OCI-M1 (cell line): ENCODE measurements around the gene TAGLN.
"Not testable (repeated sequence)": the region's sequence is repeated elsewhere in the genome, so short reads cannot be mapped to it uniquely, and the experiment has no call there.

Source experiments
- DNase-seq: peaks from one replicate; lab custom pipeline; 2025; lab: John Stamatoyannopoulos, UW

TAGLN gene

DNA sequence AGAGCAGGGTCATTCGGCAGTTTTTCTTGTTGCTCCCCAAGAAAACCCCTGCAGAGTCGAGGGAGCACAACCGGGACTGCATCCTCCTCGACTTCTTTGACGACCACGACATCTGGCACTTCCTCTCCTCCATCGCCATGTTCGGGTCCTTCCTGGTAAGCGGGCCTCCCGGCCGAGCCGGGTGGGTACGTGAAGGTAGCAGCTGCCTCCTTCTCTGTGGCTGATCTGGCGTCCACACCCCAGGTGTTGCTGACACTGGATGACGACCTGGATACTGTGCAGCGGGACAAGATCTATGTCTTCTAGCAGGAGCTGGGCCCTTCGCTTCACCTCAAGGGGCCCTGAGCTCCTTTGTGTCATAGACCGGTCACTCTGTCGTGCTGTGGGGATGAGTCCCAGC is 3.4 kb upstream of the TAGLN start:
- DNase-seq = no peak

DNA sequence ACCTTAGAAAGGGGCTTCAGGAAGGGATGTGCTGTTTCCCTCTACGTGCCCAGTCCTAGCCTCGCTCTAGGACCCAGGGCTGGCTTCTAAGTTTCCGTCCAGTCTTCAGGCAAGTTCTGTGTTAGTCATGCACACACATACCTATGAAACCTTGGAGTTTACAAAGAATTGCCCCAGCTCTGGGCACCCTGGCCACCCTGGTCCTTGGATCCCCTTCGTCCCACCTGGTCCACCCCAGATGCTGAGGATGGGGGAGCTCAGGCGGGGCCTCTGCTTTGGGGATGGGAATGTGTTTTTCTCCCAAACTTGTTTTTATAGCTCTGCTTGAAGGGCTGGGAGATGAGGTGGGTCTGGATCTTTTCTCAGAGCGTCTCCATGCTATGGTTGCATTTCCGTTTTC is 2.2 kb upstream of the TAGLN start:
- no peak for DNase-seq

DNA sequence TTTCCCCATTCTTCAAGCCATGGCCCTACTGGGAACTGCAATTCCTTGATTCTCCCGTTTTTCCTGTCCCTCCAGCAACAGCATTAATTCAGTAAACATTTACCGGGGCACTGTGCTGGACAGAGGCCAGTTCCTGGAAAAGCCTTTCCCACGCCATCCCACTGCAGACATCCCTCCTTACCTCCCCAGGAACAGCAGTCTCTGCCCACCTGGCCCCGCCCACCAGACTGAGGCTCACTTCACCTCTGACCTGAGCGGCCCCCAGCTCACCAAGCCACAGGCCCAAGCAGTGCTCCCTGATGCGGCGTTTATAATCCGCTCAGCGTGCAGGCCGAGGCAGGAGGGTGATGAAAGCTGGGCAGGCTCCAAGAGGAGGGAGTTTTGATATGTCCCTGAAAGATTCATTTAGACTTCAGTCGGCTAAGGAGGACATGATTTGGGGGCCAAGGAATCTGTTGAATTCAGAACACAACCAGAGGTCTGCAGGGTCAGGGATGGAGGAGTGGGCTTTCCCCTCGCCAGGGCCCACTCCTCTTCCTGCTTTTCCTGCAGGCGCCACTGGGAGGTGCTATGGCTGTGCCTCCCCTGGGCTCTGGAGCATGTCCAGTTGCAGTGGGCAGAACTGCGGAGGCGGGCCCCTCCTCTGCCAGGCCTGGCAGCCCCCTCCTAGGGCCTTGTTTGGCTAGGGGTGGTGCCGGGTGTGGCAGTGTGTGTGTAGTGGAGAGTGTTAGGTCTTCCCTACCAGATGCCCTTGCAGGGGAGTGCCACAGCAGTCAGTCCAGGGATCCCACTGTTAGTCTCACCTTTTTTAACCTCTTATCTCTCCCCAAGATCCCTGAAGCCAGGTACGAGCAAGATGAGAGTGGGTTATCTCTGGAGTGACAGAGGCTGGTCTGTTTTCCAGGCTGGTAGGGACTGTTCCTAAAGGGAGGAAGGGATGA is 1.4 kb upstream of the TAGLN start:
- peak; percentile 44 for DNase-seq

DNA sequence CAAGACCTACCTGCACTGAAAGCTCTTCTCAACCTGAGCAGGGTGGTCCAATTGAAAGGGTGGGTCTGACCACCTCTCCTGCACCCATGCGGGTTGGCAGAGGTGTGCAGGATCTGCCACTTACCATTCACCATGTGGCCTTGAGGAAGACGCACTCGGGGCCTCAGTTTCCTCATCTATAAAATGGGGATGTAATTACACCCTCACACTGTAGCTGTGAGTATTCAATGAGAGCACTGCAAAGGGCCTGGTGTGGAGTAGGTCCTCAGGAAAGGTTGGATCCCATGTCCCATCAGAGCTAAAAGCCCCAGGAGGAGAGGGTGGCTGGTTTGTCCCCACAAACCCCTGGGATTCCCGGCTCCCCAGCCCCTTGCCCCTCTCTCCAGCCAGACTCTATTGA is 557 bp upstream of the TAGLN start:
- DNase-seq = no peak

DNA sequence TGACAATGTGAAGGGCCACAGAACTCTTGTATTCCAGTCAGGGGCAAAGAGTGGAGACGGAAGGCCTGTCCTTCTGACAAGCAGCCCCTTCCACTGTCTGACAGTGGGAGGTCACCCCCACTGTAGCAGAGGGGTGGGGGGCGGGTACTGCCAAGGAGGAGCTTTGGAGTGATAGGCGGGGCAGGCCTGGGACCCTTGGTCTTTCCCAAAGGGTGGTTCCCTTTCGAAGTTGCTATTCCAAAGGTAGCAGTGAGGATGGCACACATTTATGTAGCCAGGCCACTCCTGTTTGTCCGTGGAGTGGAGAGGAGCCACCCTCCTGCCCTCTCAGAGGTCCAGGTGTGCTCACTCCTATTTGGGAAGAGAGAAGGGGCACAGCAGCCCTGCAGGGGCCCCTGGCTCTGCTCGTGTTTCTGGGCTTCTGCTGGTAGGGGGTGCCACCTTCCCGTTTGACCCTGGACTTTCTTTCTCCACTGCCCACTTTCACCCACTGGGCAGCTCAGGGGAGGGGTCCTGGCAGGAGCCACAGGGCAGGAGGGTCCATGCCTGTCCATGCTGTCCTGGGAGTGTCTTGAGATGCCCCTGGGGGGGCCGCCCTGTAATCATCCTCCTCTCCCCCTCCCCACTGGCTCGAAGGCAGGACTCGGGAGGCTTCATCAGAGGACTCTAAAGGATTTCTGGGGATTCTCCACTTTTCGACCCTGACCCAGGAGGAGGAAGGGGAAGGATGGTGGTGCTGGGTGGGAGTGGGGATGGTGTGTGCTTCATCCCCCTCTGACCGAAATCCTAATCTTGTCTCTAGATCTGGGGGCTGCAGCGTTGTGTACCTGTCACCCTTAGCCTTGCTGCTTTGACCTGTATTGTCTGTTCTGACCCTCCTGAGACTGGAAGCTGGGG is 994 bp downstream of the TAGLN start:
- DNase-seq = no peak

DNA sequence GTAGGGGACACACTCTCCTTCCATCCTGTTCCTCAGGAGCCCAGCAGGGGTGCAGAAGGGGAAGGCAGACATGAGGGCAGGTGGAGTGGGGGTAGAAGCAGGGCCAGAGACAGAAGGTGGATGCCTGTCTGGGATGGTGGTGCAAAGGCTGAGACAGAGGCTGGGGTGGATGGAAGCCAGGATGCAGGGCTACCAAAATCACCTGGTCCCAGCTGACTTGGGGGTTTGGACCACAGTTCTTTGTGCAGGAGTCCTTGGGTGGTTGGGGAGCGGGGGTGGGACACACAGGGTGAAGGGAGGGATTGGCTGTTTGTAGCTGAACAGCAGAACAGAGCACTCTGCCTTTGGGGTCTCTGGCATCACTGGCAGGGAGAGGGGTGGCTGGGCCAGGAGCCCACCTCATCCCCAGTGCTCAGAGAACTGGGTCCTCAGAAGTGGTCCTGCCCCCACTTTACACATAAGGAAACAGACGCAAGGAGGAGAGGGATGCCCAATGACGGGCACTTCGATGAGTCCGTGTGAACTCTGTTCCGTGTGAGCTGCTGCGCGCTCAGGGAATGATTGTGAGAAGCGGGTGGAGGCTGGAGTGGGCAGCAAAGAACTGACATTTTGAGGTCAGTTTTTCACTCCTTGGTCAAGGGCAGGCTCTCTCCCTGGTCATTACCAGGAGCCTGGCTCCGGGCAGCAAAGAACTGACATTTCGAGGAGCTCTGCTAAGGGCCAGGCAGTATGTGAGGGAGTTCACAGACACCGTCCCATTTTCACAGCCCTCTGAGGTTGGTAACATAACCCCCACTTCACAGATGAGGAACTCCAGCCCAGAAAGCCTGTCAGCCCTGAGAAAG is 1.9 kb downstream of the TAGLN start:
- no peak for DNase-seq

DNA sequence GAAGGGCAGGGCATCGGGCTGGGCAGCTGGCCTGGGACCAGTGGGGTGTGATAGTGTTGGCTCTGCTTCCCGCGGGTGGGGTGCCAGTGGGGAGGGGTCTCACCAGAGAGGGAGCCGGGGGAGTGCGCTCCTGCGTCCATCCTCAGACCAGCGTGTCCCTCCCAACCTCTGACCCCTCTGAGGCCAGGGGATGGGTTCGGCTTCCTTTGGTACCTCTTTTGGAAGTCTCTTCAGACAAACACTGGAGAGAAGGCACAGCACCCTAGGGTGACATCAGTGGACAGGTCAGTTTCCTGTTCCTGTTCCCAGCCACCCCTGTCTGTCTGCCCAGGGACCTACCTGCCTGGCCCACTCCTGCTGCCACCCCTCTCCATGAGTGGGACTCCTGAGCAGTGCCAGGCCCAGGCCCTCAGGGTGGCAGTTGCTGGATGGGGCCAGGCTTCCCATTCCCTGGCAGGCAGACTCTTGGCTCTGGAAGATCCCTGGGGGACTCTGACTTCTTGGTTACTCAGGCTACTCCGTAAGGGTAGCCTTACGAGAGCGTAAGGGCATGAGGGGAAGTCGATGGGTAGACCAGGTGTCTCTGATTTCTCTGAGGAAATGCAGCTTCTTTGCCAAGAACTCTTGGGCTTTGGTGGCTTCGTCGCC is 2.6 kb downstream of the TAGLN start:
- DNase-seq = no peak

DNA sequence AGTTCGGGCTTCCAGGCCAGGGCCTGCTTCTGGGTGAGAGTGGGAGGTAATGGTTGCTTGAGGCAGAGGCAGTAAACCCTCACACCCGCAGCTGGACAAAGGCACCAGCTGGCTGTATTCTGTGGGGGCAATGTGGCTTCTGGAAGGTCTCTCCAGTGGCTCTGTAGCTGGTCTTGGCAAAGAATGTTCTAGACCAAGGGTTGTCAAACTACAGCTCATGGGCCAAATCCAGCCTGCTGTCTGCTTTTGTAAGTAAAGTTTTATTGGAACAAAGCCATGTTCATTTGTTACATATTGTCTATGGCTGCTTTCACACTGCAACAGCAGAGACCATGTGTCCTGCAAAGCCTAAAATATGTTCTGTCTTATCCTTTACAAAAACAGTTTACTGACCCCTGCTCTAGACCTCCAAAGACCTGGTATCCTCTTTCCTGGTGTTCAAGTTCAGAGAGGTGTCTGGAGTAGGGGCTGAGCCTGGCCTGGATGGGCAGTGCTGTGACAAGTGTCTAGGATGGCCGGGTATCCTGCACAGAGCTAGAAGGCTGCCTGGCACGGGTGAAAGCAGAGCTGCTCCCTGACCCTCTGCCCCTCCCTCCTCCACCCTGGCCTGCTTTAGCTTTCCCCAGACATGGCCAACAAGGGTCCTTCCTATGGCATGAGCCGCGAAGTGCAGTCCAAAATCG is 3.4 kb downstream of the TAGLN start:
- no peak for DNase-seq

DNA sequence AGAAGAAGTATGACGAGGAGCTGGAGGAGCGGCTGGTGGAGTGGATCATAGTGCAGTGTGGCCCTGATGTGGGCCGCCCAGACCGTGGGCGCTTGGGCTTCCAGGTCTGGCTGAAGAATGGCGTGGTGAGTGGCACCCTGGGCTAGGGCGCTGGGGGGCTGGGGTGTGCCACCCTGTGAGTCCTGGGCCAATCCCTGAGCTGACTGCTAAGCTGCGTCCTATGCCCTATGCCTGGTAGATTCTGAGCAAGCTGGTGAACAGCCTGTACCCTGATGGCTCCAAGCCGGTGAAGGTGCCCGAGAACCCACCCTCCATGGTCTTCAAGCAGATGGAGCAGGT is 3.9 kb downstream of the TAGLN start:
- no peak for DNase-seq

DNA sequence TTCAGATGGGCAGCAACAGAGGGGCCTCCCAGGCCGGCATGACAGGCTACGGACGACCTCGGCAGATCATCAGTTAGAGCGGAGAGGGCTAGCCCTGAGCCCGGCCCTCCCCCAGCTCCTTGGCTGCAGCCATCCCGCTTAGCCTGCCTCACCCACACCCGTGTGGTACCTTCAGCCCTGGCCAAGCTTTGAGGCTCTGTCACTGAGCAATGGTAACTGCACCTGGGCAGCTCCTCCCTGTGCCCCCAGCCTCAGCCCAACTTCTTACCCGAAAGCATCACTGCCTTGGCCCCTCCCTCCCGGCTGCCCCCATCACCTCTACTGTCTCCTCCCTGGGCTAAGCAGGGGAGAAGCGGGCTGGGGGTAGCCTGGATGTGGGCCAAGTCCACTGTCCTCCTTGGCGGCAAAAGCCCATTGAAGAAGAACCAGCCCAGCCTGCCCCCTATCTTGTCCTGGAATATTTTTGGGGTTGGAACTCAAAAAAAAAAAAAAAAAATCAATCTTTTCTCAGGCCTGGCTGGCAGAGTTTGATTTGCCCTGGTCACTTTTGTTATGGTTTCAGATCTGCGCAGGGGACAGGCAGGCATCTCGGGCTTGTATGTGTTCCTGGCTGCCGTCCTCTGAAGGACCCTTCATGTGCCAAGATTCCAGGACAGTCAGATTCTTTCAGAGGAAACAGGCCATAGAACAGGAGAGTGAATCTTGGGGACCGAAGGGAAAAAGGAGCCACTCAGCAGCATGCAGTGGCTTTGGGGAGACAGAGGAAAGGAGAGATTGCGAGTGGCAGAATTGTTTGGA is 5.3 kb downstream of the TAGLN start:
- DNase-seq = no peak

DNA sequence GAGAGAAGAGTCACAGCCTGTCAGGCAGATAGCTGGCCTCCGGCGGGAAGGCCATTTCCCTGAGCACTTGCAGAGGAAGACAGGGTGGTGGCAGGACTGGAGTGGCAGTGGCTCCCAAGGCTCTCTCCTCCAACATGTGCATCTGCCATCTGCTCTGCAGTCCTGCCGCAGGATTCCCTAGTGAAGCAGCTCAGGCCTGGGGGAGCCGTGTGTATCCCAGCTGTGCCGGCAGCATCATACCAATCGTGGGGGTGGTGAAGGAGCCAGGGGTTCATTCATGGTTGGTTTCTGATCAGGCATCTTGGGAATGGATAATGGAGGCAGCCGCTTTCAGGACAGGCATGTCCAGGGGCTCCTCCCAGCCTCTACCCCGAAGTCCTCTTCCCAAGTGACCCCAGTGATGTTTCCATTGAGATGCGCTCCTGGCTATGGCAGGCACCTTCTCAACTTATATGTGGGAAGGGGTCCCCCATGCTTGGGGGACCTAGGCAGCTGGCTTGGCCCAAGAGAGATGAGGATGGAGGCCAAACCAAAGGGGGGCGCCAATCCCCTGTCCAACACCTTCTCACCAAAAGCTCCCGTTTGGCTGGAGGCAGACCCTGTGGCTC is 6.1 kb downstream of the TAGLN start:
- DNase-seq = no peak

DNA sequence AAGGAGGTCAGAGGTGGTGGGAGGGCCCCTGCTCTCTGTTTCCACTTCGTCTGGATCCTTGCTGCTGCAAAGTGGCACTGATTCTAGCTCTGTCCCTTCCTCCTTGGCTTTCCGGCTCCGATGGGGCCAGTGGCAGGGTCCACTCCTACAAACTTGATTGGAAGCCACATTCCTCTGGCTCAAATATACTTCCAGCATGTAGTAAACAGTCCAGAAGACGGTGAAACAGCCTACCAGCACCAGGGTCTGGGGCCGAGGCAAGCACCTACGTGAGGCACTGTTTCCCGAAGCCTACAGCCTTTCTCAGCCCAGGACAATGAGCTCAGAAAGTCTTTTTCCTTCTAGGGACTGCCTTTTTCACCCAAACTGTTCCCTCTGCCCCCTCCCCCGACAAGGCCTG is 6.9 kb downstream of the TAGLN start:
- not testable (repeated sequence) for DNase-seq

DNA sequence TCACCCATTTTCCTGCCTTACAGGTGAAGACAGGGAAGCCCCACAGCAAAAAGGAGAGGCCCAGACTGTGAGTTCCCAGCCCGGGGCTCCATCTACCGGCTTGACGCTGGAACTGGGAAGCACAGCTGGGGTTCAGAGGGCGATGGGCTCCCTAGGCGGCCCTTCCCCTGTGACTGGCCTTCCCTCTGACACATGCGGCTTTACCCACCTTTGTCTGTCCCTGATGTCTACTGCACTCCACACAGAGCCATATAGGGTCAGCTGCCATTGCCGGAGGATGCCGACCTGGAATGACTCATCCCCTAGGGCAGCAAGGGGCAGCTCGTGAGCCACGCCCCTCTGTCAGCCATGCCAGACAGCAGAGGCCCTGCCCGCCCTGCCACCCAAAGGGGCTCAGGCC is 7.7 kb downstream of the TAGLN start:
- DNase-seq = not testable (repeated sequence)

DNA sequence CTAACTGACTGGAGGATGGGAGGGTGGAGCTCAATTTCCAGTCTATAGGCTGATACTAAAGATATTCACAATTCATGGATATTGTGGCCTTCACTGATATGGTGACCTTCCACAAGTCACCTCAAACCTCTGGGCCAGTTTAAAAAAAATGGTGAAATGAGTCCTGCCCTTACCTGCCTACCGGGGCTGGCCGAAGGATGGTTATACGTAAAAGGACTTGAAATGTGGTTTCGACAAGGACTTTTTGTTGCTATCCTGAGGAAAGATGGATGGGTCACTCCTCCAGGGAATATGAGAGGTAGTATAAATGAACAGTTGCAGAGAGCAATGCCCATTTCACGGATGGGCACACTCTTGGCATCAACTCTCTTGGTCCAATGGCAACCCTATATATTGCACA is 8.3 kb downstream of the TAGLN start:
- not testable (repeated sequence) for DNase-seq

DNA sequence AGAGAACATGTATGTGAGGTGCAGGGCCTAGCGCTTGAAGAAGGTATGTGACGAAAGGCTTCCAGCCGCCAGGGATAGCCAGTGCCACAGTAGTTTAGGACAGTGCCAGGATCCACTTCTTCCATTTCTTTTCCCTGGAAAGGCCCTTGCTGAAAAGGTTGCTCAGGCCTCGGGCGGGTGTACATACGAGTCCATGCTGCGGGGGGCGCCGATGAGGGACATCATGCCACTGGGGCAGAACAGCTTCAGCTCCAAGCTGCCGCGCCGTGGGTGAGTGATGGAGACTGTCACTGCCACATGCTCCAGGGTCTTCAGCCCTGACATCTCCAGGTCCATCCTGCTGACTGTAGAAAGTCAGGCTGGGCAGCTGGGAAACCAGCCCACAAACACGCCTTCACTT is 9.5 kb downstream of the TAGLN start:
- not testable (repeated sequence) for DNase-seq

DNA sequence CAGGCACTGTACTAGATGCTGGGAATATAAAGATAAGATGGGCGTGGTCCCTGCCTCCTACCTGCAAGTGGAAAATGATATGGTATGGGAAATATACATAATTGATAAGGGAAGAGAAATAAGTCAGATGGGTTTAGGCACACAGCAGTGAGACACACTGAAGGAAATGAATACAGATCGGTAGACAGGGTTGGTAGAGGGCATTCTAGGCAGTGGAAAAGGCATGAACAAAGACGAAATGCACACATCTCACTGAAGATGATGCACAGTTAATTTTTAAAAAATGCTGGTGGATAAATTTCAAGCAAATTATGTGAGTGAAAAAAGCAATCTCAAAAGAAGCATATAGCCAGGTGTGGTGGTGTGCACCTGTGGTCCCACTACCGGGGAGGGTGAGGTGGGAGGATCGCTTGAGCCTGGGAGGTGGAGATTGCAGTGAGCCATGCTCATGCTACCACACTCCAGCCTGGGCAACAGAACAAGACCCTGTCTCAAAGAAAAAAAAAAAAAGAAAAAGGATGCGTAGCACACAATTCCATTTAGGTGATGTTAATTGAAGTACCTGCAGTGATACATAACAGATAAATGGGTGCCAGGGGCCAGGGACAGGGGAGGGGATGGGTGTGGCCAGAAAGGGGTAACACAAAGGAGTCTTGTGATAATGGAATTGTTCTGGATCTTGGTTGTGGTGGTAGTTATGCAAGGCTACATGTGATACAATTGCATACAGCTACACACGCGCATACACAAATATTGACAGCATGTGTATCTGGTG is 10.4 kb downstream of the TAGLN start:
- not testable (repeated sequence) for DNase-seq

DNA sequence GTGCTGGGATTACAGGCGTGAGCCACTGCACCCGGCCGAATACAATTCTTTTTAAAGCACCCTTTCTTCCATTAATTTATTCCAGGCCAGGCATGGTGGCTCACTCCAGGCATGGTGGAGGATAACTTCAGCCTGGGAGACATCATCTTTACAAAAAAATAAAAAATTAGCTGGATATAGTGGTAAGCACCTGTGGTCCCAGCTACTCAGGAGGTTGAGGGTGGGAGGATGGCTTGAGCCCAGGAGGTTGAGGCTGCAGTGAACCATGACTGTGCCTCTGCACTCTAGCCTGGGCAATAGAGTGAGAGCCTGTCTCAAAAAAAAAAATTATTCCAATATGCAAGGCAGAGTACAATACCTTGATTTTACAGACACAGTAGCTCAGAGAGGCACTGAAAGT is 11.4 kb downstream of the TAGLN start:
- DNase-seq = no peak

DNA sequence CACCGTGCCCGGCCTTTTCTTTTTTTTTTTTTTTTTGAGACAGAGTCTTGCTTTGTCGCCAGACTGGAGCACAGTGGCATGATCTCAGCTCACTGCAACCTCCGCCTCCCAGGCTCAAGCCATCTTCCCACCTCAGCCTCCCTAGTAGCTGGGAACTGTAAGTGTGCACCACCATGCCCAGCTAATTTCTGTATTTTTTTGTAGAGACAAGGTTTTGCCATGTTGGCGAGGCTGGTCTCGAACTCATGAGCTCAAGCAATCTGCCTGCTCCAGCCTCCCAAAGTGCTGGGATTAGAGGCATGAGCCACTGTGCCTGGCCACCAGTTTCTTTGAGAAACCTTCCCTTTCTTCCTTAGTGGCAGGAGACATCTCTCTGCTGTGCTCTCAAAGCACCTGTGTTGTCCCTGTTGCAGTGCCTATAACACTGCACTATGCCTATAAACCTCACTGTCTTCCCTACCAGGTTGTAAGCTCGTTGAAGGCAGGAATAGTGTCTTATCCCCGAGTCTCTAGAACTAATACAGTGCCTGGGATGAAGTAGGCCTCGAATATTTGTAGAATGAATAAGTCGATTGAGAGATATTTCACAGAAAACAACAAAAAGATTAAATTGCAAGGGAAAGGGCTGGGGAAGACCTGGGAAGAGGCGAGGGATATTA is 13.7 kb downstream of the TAGLN start:
- DNase-seq = no peak
